ENCODE data around the gene WNT6.

DNA sequence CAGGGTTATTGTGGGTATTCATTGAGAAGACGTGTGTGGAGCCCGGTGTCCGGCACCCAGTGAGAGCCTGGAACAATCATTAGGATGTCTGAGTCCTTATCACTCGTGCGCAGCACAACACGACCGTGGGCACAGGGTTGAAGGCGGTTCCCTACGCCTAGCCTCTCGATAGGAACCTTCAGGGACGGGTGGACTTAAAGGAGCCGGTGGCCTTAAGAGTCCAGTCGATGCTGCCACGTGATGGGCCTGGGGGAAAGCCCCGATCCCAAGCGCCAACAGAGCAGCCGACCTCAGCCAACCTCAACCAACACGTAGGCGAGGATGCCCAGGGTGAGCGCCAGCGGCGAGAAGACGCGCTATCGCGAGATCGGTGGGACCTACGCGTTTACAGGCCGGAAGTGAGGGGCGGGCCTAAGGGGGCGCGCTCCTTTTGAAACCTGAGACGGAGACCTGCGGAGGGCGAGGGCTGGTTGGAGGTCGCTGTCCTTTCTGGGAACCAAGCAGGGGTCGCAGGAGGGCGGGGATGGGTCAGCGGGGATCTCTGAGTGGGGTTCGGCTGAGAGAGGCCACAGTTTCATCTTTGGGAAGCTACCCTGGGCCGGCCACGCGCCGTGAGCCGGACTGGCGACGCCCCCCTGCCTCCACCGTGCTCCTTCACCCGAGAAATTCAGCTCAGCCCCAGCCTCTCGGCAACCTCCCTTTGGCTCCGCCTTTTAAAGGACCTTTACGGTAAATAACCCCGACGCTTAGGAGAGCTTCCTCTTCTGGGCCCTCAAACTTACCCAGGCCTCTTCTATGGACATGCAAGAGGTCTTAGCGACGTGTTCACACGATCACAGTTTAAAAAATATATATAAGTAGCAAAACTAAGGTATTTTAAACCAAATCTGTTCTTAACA is 49.4 kb downstream of the WNT6 start:
- TF ChIP-seq, protein P1, sequence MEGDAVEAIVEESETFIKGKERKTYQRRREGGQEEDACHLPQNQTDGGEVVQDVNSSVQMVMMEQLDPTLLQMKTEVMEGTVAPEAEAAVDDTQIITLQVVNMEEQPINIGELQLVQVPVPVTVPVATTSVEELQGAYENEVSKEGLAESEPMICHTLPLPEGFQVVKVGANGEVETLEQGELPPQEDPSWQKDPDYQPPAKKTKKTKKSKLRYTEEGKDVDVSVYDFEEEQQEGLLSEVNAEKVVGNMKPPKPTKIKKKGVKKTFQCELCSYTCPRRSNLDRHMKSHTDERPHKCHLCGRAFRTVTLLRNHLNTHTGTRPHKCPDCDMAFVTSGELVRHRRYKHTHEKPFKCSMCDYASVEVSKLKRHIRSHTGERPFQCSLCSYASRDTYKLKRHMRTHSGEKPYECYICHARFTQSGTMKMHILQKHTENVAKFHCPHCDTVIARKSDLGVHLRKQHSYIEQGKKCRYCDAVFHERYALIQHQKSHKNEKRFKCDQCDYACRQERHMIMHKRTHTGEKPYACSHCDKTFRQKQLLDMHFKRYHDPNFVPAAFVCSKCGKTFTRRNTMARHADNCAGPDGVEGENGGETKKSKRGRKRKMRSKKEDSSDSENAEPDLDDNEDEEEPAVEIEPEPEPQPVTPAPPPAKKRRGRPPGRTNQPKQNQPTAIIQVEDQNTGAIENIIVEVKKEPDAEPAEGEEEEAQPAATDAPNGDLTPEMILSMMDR (IDR thresholded peaks at IDR 0.05; ENCODE audit: low read length), result no peak
- no peak for TF ChIP-seq EZH2phosphoT487 (IDR thresholded peaks at IDR 0.05; ENCODE audit: low read length)
